Breast epithelium (tissue), 4 donors: ENCODE measurements around the gene PNLIPRP1. TPM values are rescaled to one million over a fixed set of nuclear protein-coding genes. Genes with fewer than 3 reads are reported as not detected.

Source experiments
- DNase-seq, 2 donors: peaks; one replicate each; pipeline ENCODE4 v3.0.0-alpha.2; 2019; ENCODE audit warnings: low spot score in 2 of 2
- H3K27ac ChIP-seq, 2 donors: fragments of 200-600 bp; sonication (generic) in 1 of 2; one replicate each; pipeline ENCODE4 v1.5.1; 2016 to 2019; ENCODE audit warnings: mild to moderate bottlenecking in 1 of 2
- H3K27me3 ChIP-seq, 2 donors: fragments of 200-600 bp; sonication (generic) in 1 of 2; one replicate each; pipeline versions ENCODE4 v1.5.1 to v1.6.0; 2017 to 2019; ENCODE audit warnings: control low read depth in 1 of 2, mild to moderate bottlenecking in 1 of 2
- H3K36me3 ChIP-seq: fragments of 200-600 bp; one replicate; pipeline ENCODE4 v1.5.1; 2019
- H3K4me1 ChIP-seq, 2 donors: fragments of 200-600 bp; sonication (generic); one replicate each; pipeline ENCODE4 v1.5.1; 2016 to 2019; ENCODE audit warnings: control low read depth in 1 of 2
- H3K4me3 ChIP-seq, 3 donors: fragments of 200-600 bp; sonication (generic); 1 replicate in 2 of 3; 2 replicates in 1 of 3; pipeline ENCODE4 v1.5.1; 2016 to 2019; ENCODE audit warnings: mild to moderate bottlenecking in 3 of 3, moderate library complexity in 2 of 3
- H3K9me3 ChIP-seq, 2 donors: fragments of 200-600 bp; sonication (generic) in 1 of 2; one replicate each; pipeline ENCODE4 v1.5.1; 2016 to 2019; ENCODE audit warnings: control low read depth in 1 of 2
- CTCF ChIP-seq, 3 donors: fragments of 450-650 bp; IDR thresholded peaks; one replicate each; pipeline ENCODE4 v1.5.1; 2016 to 2017; ENCODE audit warnings: antibody characterized with exemption in 3 of 3, mild to moderate bottlenecking in 3 of 3, moderate library complexity in 3 of 3
- POLR2A ChIP-seq: fragments of 450-650 bp; IDR thresholded peaks from one replicate; pipeline ENCODE4 v1.6.1; 2016; ENCODE audit warnings: antibody characterized with exemption, mild to moderate bottlenecking, moderate library complexity
- POLR2AphosphoS5 ChIP-seq, 3 donors: sonication (generic); formaldehyde crosslinking; IDR thresholded peaks; one replicate each; pipeline ENCODE4 v1.6.1; 2017; ENCODE audit warnings: antibody characterized with exemption in 3 of 3
- intact Hi-C: fragments of 100-400 bp; cut with DNase I; formaldehyde crosslinking; loops from one replicate; pipeline ENCODE4 v1.15.1; 2023; ENCODE audit warnings: low total_unique reads
- total RNA-seq, 3 donors: library from RNA; depleted of rRNA; stranded (reverse); fragments of >200 nt; gene quantifications; one replicate each; pipeline ENCODE4 v1.1.0, GENCODE V29; 2016

Gene PNLIPRP1
- total RNA-seq, 3 donors from 2014 or later = not detected

DNA sequence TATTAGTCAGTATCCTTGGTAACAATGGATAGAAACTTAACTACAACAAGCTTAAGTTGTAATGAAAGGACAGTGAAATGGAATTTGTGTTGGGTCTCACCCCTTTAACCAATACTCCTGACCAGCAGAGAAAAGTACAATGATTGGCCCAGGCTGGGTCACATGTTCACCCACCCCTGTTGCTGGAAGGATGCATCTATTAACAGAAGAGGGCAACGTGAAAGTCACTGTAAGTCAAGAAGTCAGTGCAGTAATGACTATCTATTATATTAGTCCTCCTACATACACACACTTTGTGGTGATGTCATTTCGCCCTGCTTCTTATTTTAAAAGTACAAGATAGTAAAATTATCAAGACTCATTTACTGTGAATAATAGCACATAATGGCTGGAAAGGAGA lies 46.2 kb downstream of the PNLIPRP1 start:
- Histone ChIP-seq H3K27ac (no peak overlapping the region), H3K9me3 (no peaks in the 10 kb centered on the region), H3K36me3 (no peaks in the 10 kb centered on the region), H3K27me3 (no peaks in the 10 kb centered on the region), H3K4me1 (no peaks in the 10 kb centered on the region), H3K4me3 (no peak overlapping the region)
- intact Hi-C loops = no loop called here
- no peak for TF ChIP-seq POLR2AphosphoS5 (IDR thresholded peaks at IDR 0.05)
- no peak for TF ChIP-seq POLR2A
- no peak for DNase-seq

GRCh38 chr10:116637830-116638229 lies 47.1 kb downstream of the PNLIPRP1 start:
- Histone ChIP-seq H3K27me3 (no peaks in the 10 kb centered on the region), H3K4me1 (no peaks in the 10 kb centered on the region), H3K9me3 (no peaks in the 10 kb centered on the region), H3K4me3 (no peak overlapping the region), H3K36me3 (no peaks in the 10 kb centered on the region), H3K27ac (no peak overlapping the region)
- intact Hi-C loops = no loop called here
- no peak for DNase-seq
- TF ChIP-seq POLR2AphosphoS5 (IDR thresholded peaks at IDR 0.05) = no peak

DNA sequence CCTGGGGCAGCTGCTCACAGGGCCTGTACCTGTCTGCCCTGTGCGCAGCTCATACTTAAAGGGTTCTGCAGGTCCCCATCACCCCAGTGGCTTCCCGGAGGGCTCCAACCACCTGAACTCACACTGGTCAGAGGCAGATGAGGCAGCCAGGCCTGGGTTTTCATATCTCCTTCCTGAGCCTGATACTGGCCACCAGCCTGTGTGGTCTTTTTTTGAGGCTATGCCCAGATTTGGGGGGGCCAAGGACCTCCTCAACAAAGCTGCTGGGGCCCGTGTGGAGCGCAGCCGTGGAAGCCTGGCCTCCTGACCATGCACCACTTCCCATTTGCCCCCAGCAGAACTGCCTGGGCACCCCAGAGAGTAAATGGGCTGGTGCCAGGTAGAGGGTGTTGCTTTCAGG lies 55.7 kb downstream of the PNLIPRP1 start:
- Histone ChIP-seq H3K4me3 (no peak overlapping the region), H3K27me3 (no peaks in the 10 kb centered on the region), H3K9me3 (peaks cover 0 to 10% of the 10 kb centered on the region in 2 donors), H3K36me3 (no peaks in the 10 kb centered on the region), H3K27ac (no peak overlapping the region), H3K4me1 (no peaks in the 10 kb centered on the region)
- no peak for DNase-seq
- TF ChIP-seq POLR2A (no peak), CTCF (IDR thresholded peaks at IDR 0.05) (no peak), POLR2AphosphoS5 (IDR thresholded peaks at IDR 0.05) (no peak)
- intact Hi-C loops = no loop called here

DNA sequence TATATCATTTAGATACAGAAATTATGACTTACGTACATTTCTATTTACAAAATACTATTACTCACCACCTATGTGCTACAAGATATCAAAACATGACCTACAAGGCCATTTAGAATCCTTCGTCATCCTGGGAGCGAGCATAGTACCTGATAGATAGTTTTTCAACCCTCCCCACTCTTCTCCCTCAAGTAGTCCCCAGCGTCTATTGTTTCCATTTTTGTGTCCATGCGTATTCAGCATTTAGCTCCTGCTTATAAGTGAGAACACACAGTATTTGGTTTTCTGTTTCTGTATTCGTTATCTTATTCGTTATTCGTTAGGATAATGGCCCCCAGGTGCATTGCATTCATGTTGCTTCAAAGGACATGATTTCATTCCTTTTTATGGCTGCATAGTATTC lies 58.1 kb downstream of the PNLIPRP1 start:
- TF ChIP-seq CTCF (IDR thresholded peaks at IDR 0.05) (no peak), POLR2AphosphoS5 (IDR thresholded peaks at IDR 0.05) (no peak), POLR2A (no peak)

GRCh38 chr10:116653885-116654284 lies 63.1 kb downstream of the PNLIPRP1 start:
- no peak overlapping the region for H3K4me3 ChIP-seq
- H3K27ac ChIP-seq = no peak overlapping the region
- H3K4me1 ChIP-seq = no peaks in the 10 kb centered on the region
- intact Hi-C loops = no loop called here
- H3K27me3 ChIP-seq = peaks cover 0 to 4% of the 10 kb centered on the region in 2 donors
- peaks cover 0 to 10% of the 10 kb centered on the region in 2 donors for H3K9me3 ChIP-seq
- no peak for DNase-seq
- TF ChIP-seq POLR2A (no peak), CTCF (IDR thresholded peaks at IDR 0.05) (no peak), POLR2AphosphoS5 (IDR thresholded peaks at IDR 0.05) (no peak)
- no peaks in the 10 kb centered on the region for H3K36me3 ChIP-seq

More for the DNA sequence above, 58.1 kb downstream of the PNLIPRP1 start:
- H3K4me1 ChIP-seq = no peaks in the 10 kb centered on the region
- DNase-seq = no peak
- intact Hi-C loops = no loop called here
- no peaks in the 10 kb centered on the region for H3K36me3 ChIP-seq
- no peak overlapping the region for H3K27ac ChIP-seq
- H3K9me3 ChIP-seq = peaks cover 0 to 10% of the 10 kb centered on the region in 2 donors
- no peak overlapping the region for H3K4me3 ChIP-seq
- H3K27me3 ChIP-seq = no peaks in the 10 kb centered on the region

DNA sequence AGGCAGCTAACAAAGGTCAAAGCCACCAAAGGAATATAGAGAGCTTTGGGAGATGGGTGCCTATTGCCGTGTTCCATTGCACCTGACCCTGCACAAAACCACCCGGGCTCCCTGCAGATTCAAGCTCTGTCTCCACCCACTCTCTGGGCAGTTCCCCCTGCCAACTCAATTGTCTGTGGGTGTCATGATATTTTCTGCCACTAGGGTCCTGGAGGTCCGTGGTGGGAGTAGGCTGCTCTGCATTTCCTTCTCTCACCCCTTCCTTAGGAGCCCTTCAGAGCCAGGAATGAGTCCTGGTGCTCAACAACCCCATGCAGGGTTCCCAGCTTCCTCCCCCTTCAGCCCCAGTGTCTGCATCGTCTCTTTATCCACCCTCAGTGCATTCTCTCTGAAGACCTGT lies 64.1 kb downstream of the PNLIPRP1 start:
- Histone ChIP-seq H3K4me1 (no peaks in the 10 kb centered on the region), H3K27me3 (peaks cover 0 to 4% of the 10 kb centered on the region in 2 donors), H3K36me3 (no peaks in the 10 kb centered on the region), H3K4me3 (no peak overlapping the region), H3K9me3 (peaks cover 0 to 5% of the 10 kb centered on the region in 2 donors), H3K27ac (no peak overlapping the region)
- intact Hi-C loops = no loop called here
- TF ChIP-seq CTCF (IDR thresholded peaks at IDR 0.05) = peak in 1 of 3 donors; percentile 23
- no peak for TF ChIP-seq POLR2A
- no peak for TF ChIP-seq POLR2AphosphoS5 (IDR thresholded peaks at IDR 0.05)
- no peak for DNase-seq
